ENCODE results near the gene RTL3.

Gene RTL3

GRCh38 chrX:78693012-78693411 is 33.9 kb upstream of the RTL3 start (continued):
- TF ChIP-seq ZSCAN5A (tag by site-specific recombination; IDR thresholded peaks at IDR 0.05), result no peak

GRCh38 chrX:78687586-78687985 is 28.5 kb upstream of the RTL3 start:
- Histone ChIP-seq H3K27ac (ENCODE audit: extremely low read depth, low read depth, low read length) (no peak overlapping the region), H3K4me1 (ENCODE audit: control insufficient read depth, insufficient read depth, low read length) (no peaks in the 10 kb centered on the region), H3K36me3 (ENCODE audit: control insufficient read depth in 2 of 2, insufficient read depth in 1 of 2, low read length in 2 of 2) (no peaks in the 10 kb centered on the region), H3K9me3 (ENCODE audit: control insufficient read depth, insufficient read depth, low read depth, low read length) (no peaks in the 10 kb centered on the region), H3K4me3 (ENCODE audit: low read depth, low read length) (no peak overlapping the region)
- ChIA-PET POLR2A (no interaction called here), CTCF (interaction anchor here (0.7 kb wide), 1 partner anchor 20 kb away, joined by 3 read pairs; no protein-coding TSS in a partner anchor)
- no peak for TF ChIP-seq OVOL3 (tag by site-specific recombination; IDR thresholded peaks at IDR 0.05)
- no peak for TF ChIP-seq ZNF837 (tag by site-specific recombination; IDR thresholded peaks at IDR 0.05)
- TF ChIP-seq ZNF362 (tag by site-specific recombination; IDR thresholded peaks at IDR 0.05), result no peak
- no peak for TF ChIP-seq ZNF529 (tag by site-specific recombination; IDR thresholded peaks at IDR 0.05; ENCODE audit: insufficient replicate concordance)
- no peak for TF ChIP-seq PRDM6 (tag by site-specific recombination; IDR thresholded peaks at IDR 0.05)
- no peak for TF ChIP-seq ATF2 (tag by site-specific recombination; IDR thresholded peaks at IDR 0.05; ENCODE audit: low read depth)
- no peak for TF ChIP-seq ZNF639 (tag by site-specific recombination; IDR thresholded peaks at IDR 0.05)
- TF ChIP-seq ZBTB20 (tag by site-specific recombination; IDR thresholded peaks at IDR 0.05), result no peak
- TF ChIP-seq ZNF580 (tag by site-specific recombination; IDR thresholded peaks at IDR 0.05), result no peak
- TF ChIP-seq ZNF148 (tag by site-specific recombination; IDR thresholded peaks at IDR 0.05; ENCODE audit: borderline replicate concordance), result no peak
- no peak for TF ChIP-seq ZNF600 (tag by site-specific recombination; IDR thresholded peaks at IDR 0.05)
- TF ChIP-seq ZNF843 (tag by site-specific recombination; IDR thresholded peaks at IDR 0.05), result no peak

GRCh38 chrX:78673246-78673645 is 14.1 kb upstream of the RTL3 start:
- CTCF ChIA-PET, result no interaction called here
- POLR2A ChIA-PET, result no interaction called here
- Histone ChIP-seq H3K27ac (ENCODE audit: extremely low read depth, low read depth, low read length) (no peak overlapping the region), H3K36me3 (ENCODE audit: control insufficient read depth in 2 of 2, insufficient read depth in 1 of 2, low read length in 2 of 2) (no peaks in the 10 kb centered on the region), H3K4me1 (ENCODE audit: control insufficient read depth, insufficient read depth, low read length) (no peaks in the 10 kb centered on the region), H3K4me3 (ENCODE audit: low read depth, low read length) (no peak overlapping the region), H3K9me3 (ENCODE audit: control insufficient read depth, insufficient read depth, low read depth, low read length) (no peaks in the 10 kb centered on the region)
- no peak for TF ChIP-seq ZNF510 (tag by site-specific recombination; IDR thresholded peaks at IDR 0.05; ENCODE audit: insufficient replicate concordance)
- TF ChIP-seq ZNF580 (tag by site-specific recombination; IDR thresholded peaks at IDR 0.05), result no peak
- no peak for TF ChIP-seq BCL6B (tag by site-specific recombination; IDR thresholded peaks at IDR 0.05)
- no peak for TF ChIP-seq ZNF548 (tag by site-specific recombination; IDR thresholded peaks at IDR 0.05)
- TF ChIP-seq AEBP2 (tag by site-specific recombination; IDR thresholded peaks at IDR 0.05; ENCODE audit: borderline replicate concordance), result no peak
- TF ChIP-seq ZNF658 (tag by site-specific recombination; IDR thresholded peaks at IDR 0.05), result no peak
- no peak for TF ChIP-seq BCL11B (tag by site-specific recombination; IDR thresholded peaks at IDR 0.05; ENCODE audit: low read depth)

All from HEK293 (cell line).